Thyroid gland (tissue), 4 donors: ENCODE results near the gene CELSR2.

Experiments
- POLR2A ChIP-seq, 2 donors: fragments of 450-650 bp; IDR thresholded peaks; one replicate each; pipeline ENCODE4 v1.6.1; 2017; ENCODE audit warnings: antibody characterized with exemption in 2 of 2, mild to moderate bottlenecking in 2 of 2, moderate library complexity in 1 of 2
- TF ChIP-seq, protein P1 (sequence below), 6 experiments: fragments of 200-600 bp in 3 of 6; fragments of 450-650 bp in 3 of 6; sonication (generic) in 3 of 6; IDR thresholded peaks; one replicate each; pipeline ENCODE4 v1.5.1; 2016 to 2019; ENCODE audit warnings: antibody characterized with exemption in 6 of 6, mild to moderate bottlenecking in 2 of 6, inconsistent platforms in 1 of 6, moderate library complexity in 1 of 6

- TF ChIP-seq, protein P1, sequence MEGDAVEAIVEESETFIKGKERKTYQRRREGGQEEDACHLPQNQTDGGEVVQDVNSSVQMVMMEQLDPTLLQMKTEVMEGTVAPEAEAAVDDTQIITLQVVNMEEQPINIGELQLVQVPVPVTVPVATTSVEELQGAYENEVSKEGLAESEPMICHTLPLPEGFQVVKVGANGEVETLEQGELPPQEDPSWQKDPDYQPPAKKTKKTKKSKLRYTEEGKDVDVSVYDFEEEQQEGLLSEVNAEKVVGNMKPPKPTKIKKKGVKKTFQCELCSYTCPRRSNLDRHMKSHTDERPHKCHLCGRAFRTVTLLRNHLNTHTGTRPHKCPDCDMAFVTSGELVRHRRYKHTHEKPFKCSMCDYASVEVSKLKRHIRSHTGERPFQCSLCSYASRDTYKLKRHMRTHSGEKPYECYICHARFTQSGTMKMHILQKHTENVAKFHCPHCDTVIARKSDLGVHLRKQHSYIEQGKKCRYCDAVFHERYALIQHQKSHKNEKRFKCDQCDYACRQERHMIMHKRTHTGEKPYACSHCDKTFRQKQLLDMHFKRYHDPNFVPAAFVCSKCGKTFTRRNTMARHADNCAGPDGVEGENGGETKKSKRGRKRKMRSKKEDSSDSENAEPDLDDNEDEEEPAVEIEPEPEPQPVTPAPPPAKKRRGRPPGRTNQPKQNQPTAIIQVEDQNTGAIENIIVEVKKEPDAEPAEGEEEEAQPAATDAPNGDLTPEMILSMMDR (IDR thresholded peaks at IDR 0.05), result no peak
- no peak for TF ChIP-seq POLR2A (IDR thresholded peaks at IDR 0.05)
Measured at GRCh38 chr1:109261578-109261977, 12.2 kb downstream of the CELSR2 start.
